ENCODE data around the gene TANGO2.

- TF ChIP-seq FOSL1 (tag; conservative IDR thresholded peaks at IDR 0.05) (no peak), ZNF384 (IDR thresholded peaks at IDR 0.05; ENCODE audit: low read depth, low read length) (no peak), FOXA3 (CRISPR knock-in tag; conservative IDR thresholded peaks at IDR 0.05 in 1 of 2, IDR thresholded peaks at IDR 0.05 in 1 of 2) (no peak), BHLHE40 (IDR thresholded peaks at IDR 0.05; ENCODE audit: low read length) (no peak), GATA2 (CRISPR knock-in tag; IDR thresholded peaks at IDR 0.05) (no peak), TRIM28 (IDR thresholded peaks at IDR 0.05) (no peak), SNRNP70 (optimal IDR thresholded peaks at IDR 0.05; ENCODE audit: low read depth, low read length) (no peak), ZNF140 (CRISPR knock-in tag; IDR thresholded peaks at IDR 0.05) (no peak), REST (IDR thresholded peaks at IDR 0.05; ENCODE audit: borderline replicate concordance) (no peak), REST (CRISPR knock-in tag; IDR thresholded peaks at IDR 0.05; ENCODE audit: low read depth) (no peak), CTCF (IDR thresholded peaks at IDR 0.05 in 2 of 3, conservative IDR thresholded peaks at IDR 0.05 in 1 of 3; ENCODE audit: insufficient read depth in 2 of 3, low read depth in 1 of 3, low read length in 3 of 3) (no peak), ID3 (CRISPR knock-in tag; IDR thresholded peaks at IDR 0.05) (no peak), ID3 (tag; IDR thresholded peaks at IDR 0.05) (no peak), E2F1 (CRISPR knock-in tag; IDR thresholded peaks at IDR 0.05) (no peak), SETDB1 (IDR thresholded peaks at IDR 0.05; ENCODE audit: low read length) (no peak), CEBPZ (IDR thresholded peaks at IDR 0.05; ENCODE audit: borderline replicate concordance, low read depth, low read length) (no peak)
These were observed 72.7 kb downstream of the TANGO2 start for GRCh38 chr22:20093418-20094196.

Measured in K562 (cell line).